ENCODE results near the gene DNAH11.
"Not testable (repeated sequence)": the region's sequence is repeated elsewhere in the genome, so short reads cannot be mapped to it uniquely, and the experiment has no call there.

The DNAH11 gene

GRCh38 chr7:21887779-21888178, 344.9 kb downstream of the DNAH11 start:
- DNase-seq (ENCODE audit: low read depth): no peak

DNA sequence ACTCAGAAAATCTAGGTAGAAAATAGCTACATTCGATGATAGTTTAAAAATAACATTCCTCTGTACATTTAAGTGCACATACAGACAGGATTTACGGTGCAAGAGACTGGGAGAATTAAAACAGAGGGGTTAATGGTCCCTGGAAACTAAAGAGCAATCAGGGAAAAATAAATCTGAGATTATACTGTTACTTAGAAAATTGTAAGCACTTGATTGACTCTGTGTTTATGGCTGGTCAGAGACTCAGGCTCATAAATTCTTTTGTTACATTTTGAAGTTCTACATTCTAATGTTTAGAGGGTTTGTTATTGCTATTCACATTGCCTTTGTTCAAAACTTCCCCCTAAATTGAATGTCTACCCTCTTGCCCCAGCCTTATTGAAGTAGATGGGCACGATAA, 348.5 kb downstream of the DNAH11 start:
- no peak for DNase-seq (ENCODE audit: low read depth)

DNA sequence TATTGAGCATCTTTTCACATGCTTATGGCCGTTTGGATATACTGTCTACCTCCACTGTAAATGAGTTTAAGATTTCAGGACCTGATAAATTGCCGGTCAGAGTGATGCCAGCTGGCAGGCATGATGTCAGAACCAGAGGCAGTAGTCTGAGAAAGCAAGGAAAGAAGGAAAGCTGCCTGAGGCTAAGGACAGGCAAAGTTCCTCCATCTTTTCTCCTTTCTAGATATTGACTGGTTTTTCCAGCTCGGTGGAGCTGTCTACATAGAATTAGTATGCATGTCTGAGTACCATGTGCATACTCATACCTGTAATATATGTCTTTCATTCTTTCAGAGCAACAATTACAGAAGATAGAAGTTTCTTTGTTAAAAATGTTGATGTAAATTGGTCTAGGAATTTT, 350.6 kb downstream of the DNAH11 start:
- DNase-seq (ENCODE audit: low read depth): no peak

GRCh38 chr7:21898265-21898930, 355.6 kb downstream of the DNAH11 start:
- DNase-seq (ENCODE audit: low read depth): no peak

GRCh38 chr7:21902240-21902639, 359.4 kb downstream of the DNAH11 start:
- DNase-seq (ENCODE audit: low read depth): no peak

DNA sequence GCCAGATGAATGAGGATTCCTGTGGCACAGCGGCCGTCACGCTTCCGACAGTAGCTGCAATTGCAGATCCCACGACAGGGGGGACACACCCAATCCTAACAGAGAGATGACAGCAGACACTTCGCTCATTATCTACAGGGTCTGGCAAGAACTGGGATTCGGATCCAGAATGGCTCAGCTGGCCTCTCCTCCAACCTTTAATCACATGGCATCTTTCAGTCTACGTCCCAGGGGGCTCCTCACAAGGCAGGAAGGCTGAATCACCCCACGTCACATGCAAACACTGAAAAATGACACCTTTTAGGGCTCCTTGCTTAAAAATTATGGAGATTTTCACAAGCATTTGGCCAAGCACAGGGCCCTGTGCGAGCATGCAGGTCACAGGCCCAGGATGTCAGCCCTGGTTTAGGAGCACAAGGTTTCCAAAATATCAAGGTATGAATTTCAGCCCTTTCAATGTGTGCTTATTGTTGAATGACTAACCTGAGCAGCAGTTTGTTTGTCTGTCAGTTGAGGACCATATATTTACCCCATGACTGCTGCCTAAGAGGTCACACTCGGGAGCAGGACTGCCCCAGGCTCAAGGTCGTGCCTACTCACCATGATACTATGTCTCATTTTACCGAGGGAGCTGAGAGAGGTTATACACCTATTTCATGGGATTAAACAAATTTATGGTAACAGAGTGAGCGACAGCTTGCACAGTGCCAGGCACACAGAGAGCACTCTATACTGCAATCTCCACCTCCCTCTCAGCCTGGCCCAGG, 360.4 kb downstream of the DNAH11 start:
- no peak for DNase-seq (ENCODE audit: low read depth)

GRCh38 chr7:21908746-21909145, 365.9 kb downstream of the DNAH11 start:
- DNase-seq (ENCODE audit: low read depth): no peak

GRCh38 chr7:21910253-21910652, 367.4 kb downstream of the DNAH11 start:
- no peak for DNase-seq (ENCODE audit: low read depth)

DNA sequence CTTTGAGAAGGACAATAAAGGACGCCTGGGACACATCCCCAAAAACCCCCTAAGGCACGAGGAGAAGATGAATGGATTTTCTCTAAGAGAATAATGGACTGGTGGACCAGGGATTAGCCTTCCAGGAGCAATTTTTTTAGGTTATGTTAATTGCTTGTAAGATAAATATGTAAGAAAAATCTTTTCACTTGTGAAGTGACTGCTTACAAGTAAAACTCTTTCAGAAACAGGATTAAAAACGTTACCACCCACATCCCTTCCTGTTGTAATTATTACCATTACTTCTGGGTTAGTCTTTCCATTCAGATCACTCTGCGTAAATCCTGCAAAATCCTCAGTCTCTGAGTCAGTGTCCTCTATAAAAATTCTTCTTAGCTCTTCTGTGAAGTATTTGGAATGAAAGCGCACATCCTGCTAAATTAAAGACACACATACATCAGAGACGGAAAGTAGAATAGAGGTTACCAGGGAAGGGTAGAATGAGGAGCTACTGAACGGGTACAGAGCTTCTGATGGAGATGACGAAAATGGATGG, 368.6 kb downstream of the DNAH11 start:
- no peak for DNase-seq (ENCODE audit: low read depth)

- DNase-seq (ENCODE audit: low read depth): no peak
Observed at GRCh38 chr7:21912305-21912704, 369.5 kb downstream of the DNAH11 start.

DNA sequence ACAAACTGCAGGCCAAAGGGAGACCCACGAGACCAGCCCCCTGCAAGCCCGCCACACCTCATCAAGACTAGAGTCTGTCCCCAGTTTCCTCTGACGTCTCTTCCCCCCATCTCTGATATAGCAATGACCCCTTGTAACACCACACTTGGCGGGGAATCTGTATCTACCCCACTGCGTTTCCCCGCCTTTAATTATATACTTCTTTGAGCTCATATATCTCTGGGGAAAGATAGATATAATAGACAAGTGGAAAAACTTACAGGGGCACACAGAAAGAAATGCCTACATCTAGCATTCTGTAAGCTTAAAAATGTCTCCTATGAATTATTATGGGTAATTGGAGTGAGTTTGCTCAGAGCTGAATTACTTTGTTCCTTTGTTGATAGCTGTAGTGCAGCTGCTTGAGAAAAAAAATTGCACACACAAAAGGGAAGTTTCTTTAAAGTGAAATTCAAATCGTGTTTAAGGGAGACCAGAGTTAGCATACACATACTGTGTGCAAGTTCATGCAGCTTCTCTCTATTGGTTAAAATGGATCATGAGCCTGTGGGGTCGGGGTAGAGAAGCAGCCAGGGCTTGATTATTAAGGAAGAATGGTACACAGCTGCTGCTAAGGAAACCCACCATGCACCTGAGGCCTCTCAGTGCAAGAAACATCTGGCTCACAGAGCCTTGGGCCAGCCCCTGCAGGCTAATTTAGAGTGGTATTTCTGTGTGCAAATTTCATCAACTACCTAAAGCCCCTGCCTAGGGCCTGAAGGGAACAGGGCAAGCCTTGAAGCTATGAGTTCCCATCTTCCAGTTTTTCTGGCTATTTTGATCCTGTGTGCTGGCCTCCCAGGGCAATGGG, 370.3 kb downstream of the DNAH11 start:
- DNase-seq (ENCODE audit: low read depth): no peak

DNA sequence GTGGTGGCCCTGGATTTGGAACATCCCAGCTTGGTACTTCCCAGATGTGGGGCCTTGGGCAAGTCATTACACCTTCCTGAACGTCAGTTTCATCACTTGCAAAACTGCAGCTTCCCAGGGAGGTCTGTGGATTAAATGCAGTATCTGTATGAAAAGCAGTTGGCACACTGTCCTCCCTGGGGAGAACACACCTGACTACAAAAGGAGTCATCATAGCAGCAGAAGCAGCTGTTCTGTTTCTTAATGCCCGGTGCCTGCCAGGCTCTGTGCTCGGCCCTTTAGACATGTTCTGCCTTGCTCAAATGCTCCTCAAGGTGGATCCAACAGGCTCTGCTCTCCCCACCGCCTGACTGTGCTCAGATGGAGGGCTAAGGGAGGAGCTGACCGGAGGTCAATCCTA, 371.8 kb downstream of the DNAH11 start:
- DNase-seq (ENCODE audit: low read depth): no peak

GRCh38 chr7:21915140-21915539, 372.3 kb downstream of the DNAH11 start:
- no peak for DNase-seq (ENCODE audit: low read depth)

DNA sequence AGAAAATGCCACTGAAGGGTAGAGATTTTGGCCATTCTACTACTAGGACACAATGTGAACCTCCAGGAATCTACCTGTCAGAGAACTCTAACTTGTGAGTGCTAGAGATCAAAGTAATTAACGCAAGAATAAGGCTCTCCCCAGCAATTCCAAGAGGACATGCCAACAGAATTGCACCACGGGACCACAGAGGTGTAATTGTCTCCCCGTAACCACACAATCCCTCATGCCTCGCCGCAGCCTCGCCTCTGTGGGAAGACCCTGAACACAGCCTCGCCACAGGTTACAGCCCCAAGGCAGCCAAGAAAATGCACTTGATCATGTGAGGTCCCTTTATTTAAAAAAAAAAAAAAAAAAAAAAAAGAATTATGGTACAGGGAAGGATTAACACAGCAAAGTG, 373.3 kb downstream of the DNAH11 start:
- DNase-seq (ENCODE audit: low read depth): no peak

DNA sequence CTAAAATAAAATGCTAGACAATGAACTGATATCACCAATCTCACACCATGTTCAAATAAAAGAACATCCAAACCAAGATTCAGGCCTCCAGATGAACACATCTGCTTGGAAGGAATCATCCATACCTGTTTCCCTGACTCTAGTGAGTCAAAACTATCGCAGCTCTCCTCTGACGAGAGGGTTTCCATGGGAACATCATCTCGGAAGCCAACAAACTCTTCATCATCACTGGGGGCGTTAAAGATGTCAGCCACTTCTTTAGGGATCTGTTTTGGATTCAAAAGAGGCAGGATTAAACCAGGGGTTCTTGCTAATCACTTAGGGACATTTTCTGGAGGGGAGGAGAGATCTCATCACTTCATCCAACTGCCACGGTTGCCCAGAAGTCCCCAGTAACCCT, 373.8 kb downstream of the DNAH11 start:
- DNase-seq (ENCODE audit: low read depth): no peak

DNA sequence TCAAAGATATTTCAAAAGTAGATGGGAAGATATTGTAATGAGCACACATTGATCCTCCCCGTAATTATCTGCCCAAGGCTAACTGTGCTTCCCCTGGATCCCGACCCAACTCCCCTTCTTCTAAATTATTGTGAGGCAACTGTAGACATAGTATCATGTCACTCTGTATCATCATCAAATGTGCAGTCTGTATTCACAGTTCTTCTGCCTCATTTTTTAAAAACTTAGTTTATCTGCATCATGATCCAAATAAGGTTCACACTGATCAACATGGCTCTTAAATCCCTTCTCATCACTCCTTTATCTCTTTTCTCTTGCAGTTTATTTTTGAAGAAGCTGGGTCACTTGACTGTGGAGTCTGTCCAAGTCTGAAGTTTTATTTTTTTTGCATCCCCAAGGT, 375.4 kb downstream of the DNAH11 start:
- DNase-seq (ENCODE audit: low read depth): no peak

- DNase-seq (ENCODE audit: low read depth): no peak
Observed at GRCh38 chr7:21920936-21921335, 378.1 kb downstream of the DNAH11 start.

- no peak for DNase-seq (ENCODE audit: low read depth)
Observed at GRCh38 chr7:21922605-21923004, 379.8 kb downstream of the DNAH11 start.

GRCh38 chr7:21923658-21924057, 380.8 kb downstream of the DNAH11 start:
- DNase-seq (ENCODE audit: low read depth): no peak

DNA sequence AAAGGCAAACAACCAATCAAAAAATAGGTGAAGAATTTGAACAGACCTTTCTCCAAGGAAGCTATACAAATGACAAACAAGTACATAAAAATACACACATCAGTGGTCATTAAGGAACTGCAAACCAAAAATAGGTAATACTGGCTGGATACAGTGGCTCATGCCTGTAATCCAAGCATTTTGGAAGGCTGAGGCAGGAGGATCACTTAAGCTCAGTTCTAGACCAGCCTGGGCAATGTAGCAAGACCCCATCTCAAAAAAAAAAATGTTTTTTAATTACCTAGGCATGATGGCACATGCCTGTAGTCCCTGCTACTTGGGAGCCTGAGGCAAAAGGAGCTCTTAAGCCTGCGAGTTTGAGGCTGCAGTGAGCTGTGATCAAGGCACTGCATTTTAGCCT, 383.6 kb downstream of the DNAH11 start:
- DNase-seq (ENCODE audit: low read depth): no peak

GRCh38 chr7:21927693-21928092, 384.9 kb downstream of the DNAH11 start:
- no peak for DNase-seq (ENCODE audit: low read depth)

DNA sequence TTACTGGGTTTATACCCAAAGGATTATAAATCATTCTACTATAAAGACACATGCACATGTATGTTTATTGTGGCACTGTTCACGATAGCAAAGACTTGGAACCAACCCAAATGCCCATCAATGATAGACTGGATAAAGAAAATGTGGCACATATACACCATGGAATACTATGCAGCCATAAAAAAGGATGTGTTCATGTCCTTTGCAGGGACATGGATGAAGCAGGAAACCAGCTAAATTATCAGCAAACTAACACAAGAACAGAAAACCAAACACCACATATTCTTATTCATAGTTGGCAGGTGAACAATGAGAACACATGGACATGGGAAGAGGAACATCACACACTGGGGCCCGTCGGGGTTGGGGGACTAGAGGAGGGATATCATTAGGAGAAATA, 390.5 kb downstream of the DNAH11 start:
- not testable (repeated sequence) for DNase-seq (ENCODE audit: low read depth)

GRCh38 chr7:21934808-21935207, 392.0 kb downstream of the DNAH11 start:
- DNase-seq (ENCODE audit: low read depth): no peak
